Mesothelial cell of epicardium (in vitro differentiated cells): Measurements from ENCODE around the gene HID1. TPM values are rescaled to one million over a fixed set of nuclear protein-coding genes. Genes with fewer than 3 reads are reported as not detected.

ENCODE experiments used
- DNase-seq, 2 experiments: peaks; one replicate each; pipeline ENCODE4 v3.0.0; 2021; ENCODE audit warnings: low spot score in 2 of 2; ENCODE audit not compliant: unreplicated experiment in 2 of 2
- H3K27ac Mint-ChIP-seq: 2 replicates; pipeline ENCODE4 v1.8.0; 2021; ENCODE audit warnings: mixed read lengths
- H3K27me3 Mint-ChIP-seq: 2 replicates; pipeline ENCODE4 v1.8.0; 2021; ENCODE audit warnings: low read depth, mixed read lengths
- H3K36me3 Mint-ChIP-seq: 2 replicates; pipeline ENCODE4 v1.8.0; 2021; ENCODE audit warnings: mixed read lengths
- H3K4me1 Mint-ChIP-seq: 2 replicates; pipeline ENCODE4 v1.8.0; 2021; ENCODE audit warnings: mixed read lengths
- H3K4me3 Mint-ChIP-seq: 2 replicates; pipeline ENCODE4 v1.8.0; 2021; ENCODE audit warnings: mild to moderate bottlenecking, moderate library complexity, mixed read lengths
- H3K9me3 Mint-ChIP-seq: 2 replicates; pipeline ENCODE4 v1.8.0; 2021; ENCODE audit warnings: mixed read lengths
- total RNA-seq: library from RNA; stranded (reverse); gene quantifications from 3 replicates; pipeline ENCODE4 v1.2.1, GENCODE V29; 2021
- TF ChIP-seq, protein P1 (sequence below): fragments of 200-600 bp; sonication (generic); IDR thresholded peaks from one replicate; pipeline ENCODE4 v1.5.0; 2021; ENCODE audit warnings: antibody characterized with exemption; ENCODE audit not compliant: unreplicated experiment

HID1 gene
- total RNA-seq, 1 donor from 2014 or later, result 50.7 TPM

DNA sequence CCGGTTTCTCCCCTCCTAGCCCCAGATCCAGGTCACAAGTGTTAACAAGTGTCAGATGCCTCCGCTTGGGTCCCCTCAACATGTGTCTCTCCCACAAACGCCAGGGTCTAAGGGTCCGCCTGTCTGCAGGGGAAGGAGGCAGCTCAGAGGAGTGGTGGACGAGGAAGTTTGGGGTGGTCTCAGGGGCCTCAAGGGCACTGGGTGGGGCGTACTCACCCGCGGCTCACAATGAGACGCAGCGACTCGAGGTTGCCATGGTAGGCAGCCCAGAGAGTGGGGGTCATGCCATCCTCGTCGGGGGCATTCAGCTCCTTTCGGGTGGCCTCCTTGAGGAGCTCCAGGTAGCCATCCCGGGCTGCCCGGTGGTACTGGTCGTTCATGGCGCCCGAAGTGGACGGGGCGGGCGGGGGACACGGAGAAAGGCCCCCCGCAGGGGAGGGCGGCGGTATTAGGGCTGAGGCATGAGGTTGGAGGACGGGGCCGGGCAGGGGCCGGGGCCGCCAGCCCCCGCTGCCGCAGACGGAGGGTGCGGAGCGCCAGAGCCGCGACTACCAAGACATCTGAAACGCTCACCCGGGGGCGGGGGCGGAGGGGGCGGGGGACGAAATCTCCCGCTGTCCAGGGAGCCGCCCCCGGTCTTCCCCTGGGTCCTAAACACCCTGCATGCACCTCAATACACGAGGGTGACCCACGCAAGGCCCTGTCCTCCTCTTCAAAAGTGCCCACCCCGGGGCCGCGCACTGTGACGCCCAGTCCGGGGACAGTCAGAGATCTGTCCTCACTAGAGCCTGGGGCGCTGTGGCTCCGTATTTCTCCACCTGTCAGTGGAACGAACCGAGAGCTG lies 49.6 kb downstream of the HID1 start, which contains the start of gene USH1G:
Gene USH1G, minus strand, starts transcription at position 562 of the 844 bp plus-strand sequence. Its CDS starts 182 bp downstream, at position 380.
- Mint-ChIP-seq H3K4me3 (peak within 1 kb of the TSS; percentile 67), H3K27ac (no peak within 1 kb of the TSS), H3K36me3 (no peaks in the 10 kb centered on the region), H3K9me3 (no peaks in the 10 kb centered on the region), H3K27me3 (peaks cover 54% of the 10 kb centered on the region), H3K4me1 (peaks cover 27% of the 10 kb centered on the region)
- TF ChIP-seq, protein P1, sequence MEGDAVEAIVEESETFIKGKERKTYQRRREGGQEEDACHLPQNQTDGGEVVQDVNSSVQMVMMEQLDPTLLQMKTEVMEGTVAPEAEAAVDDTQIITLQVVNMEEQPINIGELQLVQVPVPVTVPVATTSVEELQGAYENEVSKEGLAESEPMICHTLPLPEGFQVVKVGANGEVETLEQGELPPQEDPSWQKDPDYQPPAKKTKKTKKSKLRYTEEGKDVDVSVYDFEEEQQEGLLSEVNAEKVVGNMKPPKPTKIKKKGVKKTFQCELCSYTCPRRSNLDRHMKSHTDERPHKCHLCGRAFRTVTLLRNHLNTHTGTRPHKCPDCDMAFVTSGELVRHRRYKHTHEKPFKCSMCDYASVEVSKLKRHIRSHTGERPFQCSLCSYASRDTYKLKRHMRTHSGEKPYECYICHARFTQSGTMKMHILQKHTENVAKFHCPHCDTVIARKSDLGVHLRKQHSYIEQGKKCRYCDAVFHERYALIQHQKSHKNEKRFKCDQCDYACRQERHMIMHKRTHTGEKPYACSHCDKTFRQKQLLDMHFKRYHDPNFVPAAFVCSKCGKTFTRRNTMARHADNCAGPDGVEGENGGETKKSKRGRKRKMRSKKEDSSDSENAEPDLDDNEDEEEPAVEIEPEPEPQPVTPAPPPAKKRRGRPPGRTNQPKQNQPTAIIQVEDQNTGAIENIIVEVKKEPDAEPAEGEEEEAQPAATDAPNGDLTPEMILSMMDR, result no peak
- no peak for DNase-seq

- peaks cover 47% of the 10 kb centered on the region for H3K27me3 Mint-ChIP-seq
- TF ChIP-seq, protein P1, result no peak
- DNase-seq, result no peak
- H3K4me3 Mint-ChIP-seq, result peak overlapping the region; percentile 67
- H3K27ac Mint-ChIP-seq, result no peak overlapping the region
- no peaks in the 10 kb centered on the region for H3K9me3 Mint-ChIP-seq
- no peaks in the 10 kb centered on the region for H3K36me3 Mint-ChIP-seq
- peaks cover 27% of the 10 kb centered on the region for H3K4me1 Mint-ChIP-seq
Observed at GRCh38 chr17:74922172-74922571, 50.4 kb downstream of the HID1 start.

DNA sequence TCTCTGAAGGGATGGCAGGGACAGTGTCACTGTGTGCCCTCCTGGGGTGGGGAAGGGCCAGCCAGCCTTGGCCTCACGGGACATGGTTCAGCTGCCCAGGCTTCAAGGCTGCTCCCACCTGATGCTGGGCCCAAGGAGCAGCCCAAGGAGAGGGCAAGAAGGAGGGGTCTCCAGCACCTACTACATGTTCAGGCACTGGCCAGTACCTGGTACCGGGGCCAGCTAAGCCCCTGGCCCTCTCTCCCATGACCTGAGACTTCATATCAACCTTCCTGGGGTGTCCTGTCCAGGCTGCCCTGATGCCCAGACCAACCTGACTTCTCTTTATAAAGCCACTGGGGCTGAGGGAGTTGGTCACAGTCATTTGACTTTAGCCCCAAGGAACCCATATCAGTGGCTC lies 50.8 kb downstream of the HID1 start:
- no peak for DNase-seq
- Mint-ChIP-seq H3K27me3 (peaks cover 43% of the 10 kb centered on the region), H3K4me1 (peaks cover 27% of the 10 kb centered on the region), H3K36me3 (no peaks in the 10 kb centered on the region), H3K27ac (no peak overlapping the region), H3K9me3 (no peaks in the 10 kb centered on the region), H3K4me3 (peak overlapping the region; percentile 38)
- TF ChIP-seq, protein P1, result no peak

- DNase-seq, result no peak
- Mint-ChIP-seq H3K36me3 (no peaks in the 10 kb centered on the region), H3K4me1 (peaks cover 27% of the 10 kb centered on the region), H3K27ac (peak overlapping the region; percentile 44), H3K4me3 (peak overlapping the region; percentile 48), H3K27me3 (peaks cover 37% of the 10 kb centered on the region), H3K9me3 (no peaks in the 10 kb centered on the region)
- TF ChIP-seq, protein P1, result no peak
Observed at GRCh38 chr17:74921026-74921681, 51.4 kb downstream of the HID1 start.

- DNase-seq, result no peak
- peaks cover 27% of the 10 kb centered on the region for H3K4me1 Mint-ChIP-seq
- TF ChIP-seq, protein P1, result no peak
- no peaks in the 10 kb centered on the region for H3K36me3 Mint-ChIP-seq
- peak overlapping the region; percentile 44 for H3K27ac Mint-ChIP-seq
- H3K9me3 Mint-ChIP-seq, result no peaks in the 10 kb centered on the region
- peak overlapping the region; percentile 48 for H3K4me3 Mint-ChIP-seq
- H3K27me3 Mint-ChIP-seq, result peaks cover 31% of the 10 kb centered on the region
Observed at GRCh38 chr17:74920642-74921025, 51.9 kb downstream of the HID1 start.
